ENCODE data around the gene SPDYE1. TPM values are rescaled to one million over a fixed set of nuclear protein-coding genes. Genes with fewer than 3 reads are reported as not detected.

The SPDYE1 gene
- polyA plus RNA-seq, 3 donors = 0.40 to 1.7 (median 0.80) TPM

GRCh38 chr7:44057849-44058758 lies 60.4 kb downstream of the SPDYE1 start:
- no peak for DNase-seq (ENCODE audit: extremely low read depth in 1 of 11, low read depth in 9 of 11, low spot score in 4 of 11)

- DNase-seq (ENCODE audit: extremely low read depth in 1 of 11, low read depth in 9 of 11, low spot score in 4 of 11) = no peak
Measured at GRCh38 chr7:44058759-44059218, 61.1 kb downstream of the SPDYE1 start.

GRCh38 chr7:44059219-44060090 lies 61.8 kb downstream of the SPDYE1 start:
- DNase-seq (ENCODE audit: extremely low read depth in 1 of 11, low read depth in 9 of 11, low spot score in 4 of 11) = no peak

Other genes with a start within 250 kb of the SPDYE1 start
- gene BLVRA, start 239.2 kb upstream of the SPDYE1 start, polyA plus RNA-seq (ENCODE audit: insufficient read length in 3 of 3) = 10 to 100 TPM; 54.2 to 56.5 (median 55.1) TPM
- 10 to 100 TPM; 65.3 to 88.8 (median 87.6) TPM for gene MRPS24, start 128.4 kb upstream of the SPDYE1 start, polyA plus RNA-seq (ENCODE audit: insufficient read length in 3 of 3)
- gene URGCP, start 91.3 kb upstream of the SPDYE1 start, polyA plus RNA-seq (ENCODE audit: insufficient read length in 3 of 3) = 10 to 100 TPM; 31.1 to 38.6 (median 34.2) TPM
- gene UBE2D4, start 71.5 kb upstream of the SPDYE1 start, polyA plus RNA-seq (ENCODE audit: insufficient read length in 3 of 3) = 10 to 100 TPM; 19.8 to 20.7 (median 20.6) TPM
- 10 to 100 TPM; 58.4 to 77.5 (median 75.2) TPM for gene DBNL, start 46.8 kb downstream of the SPDYE1 start, polyA plus RNA-seq (ENCODE audit: insufficient read length in 3 of 3)
- gene PGAM2, start 67.7 kb downstream of the SPDYE1 start, polyA plus RNA-seq (ENCODE audit: insufficient read length in 3 of 3) = 1 to 10 TPM in 2 of 3 donors, under 1 TPM in 1; 0.86 to 1.8 (median 1.7) TPM
- 10 to 100 TPM; 19.7 to 36.0 (median 21.2) TPM for gene POLM, start 84.6 kb downstream of the SPDYE1 start, polyA plus RNA-seq (ENCODE audit: insufficient read length in 3 of 3)
- 10 to 100 TPM; 64.9 to 81.7 (median 79.6) TPM for gene AEBP1, start 106.4 kb downstream of the SPDYE1 start, polyA plus RNA-seq (ENCODE audit: insufficient read length in 3 of 3)
- 100 to 1,000 TPM; 107 to 137 (median 110) TPM for gene POLD2, start 125.7 kb downstream of the SPDYE1 start, polyA plus RNA-seq (ENCODE audit: insufficient read length in 3 of 3)
- gene MYL7, start 143.4 kb downstream of the SPDYE1 start, polyA plus RNA-seq (ENCODE audit: insufficient read length in 3 of 3) = under 1 TPM; 0.59 to 0.77 (median 0.62) TPM
- gene GCK, start 191.5 kb downstream of the SPDYE1 start, polyA plus RNA-seq (ENCODE audit: insufficient read length in 3 of 3) = 1 to 10 TPM; 3.0 to 4.0 (median 3.7) TPM
- 10 to 100 TPM; 75.8 to 78.0 (median 77.3) TPM for gene YKT6, start 203.1 kb downstream of the SPDYE1 start, polyA plus RNA-seq (ENCODE audit: insufficient read length in 3 of 3)

All from renal cortex interstitium (tissue), 11 donors.